ENCODE measurements around the gene LRRC28. TPM values are rescaled to one million over a fixed set of nuclear protein-coding genes. Genes with fewer than 3 reads are reported as not detected.
"Not testable (repeated sequence)": the region's sequence is repeated elsewhere in the genome, so short reads cannot be mapped to it uniquely, and the experiment has no call there.

The LRRC28 gene
- 10 to 100 TPM; 34.7 to 39.3 (median 35.8) TPM for polyA plus RNA-seq (ENCODE audit: insufficient read length in 3 of 3)
- long read RNA-seq, donor 1, full-length matches to known transcripts: 1 of 1 reads
- long read RNA-seq, donor 1, partial matches to known transcripts: 0 of 1 reads
- long read RNA-seq, donor 1, other reads (novel, unspliced or antisense): 0 of 1 reads
- long read RNA-seq, donor 2, full-length matches to known transcripts: 5 of 5 reads
- long read RNA-seq, donor 2, partial matches to known transcripts: 0 of 5 reads
- long read RNA-seq, donor 2, other reads (novel, unspliced or antisense): 0 of 5 reads
- long read RNA-seq, donor 3, full-length matches to known transcripts: 5 of 5 reads
- long read RNA-seq, donor 3, partial matches to known transcripts: 0 of 5 reads
- long read RNA-seq, donor 3, other reads (novel, unspliced or antisense): 0 of 5 reads
- long read RNA-seq, donor 4, full-length matches to known transcripts: 4 of 4 reads
- long read RNA-seq, donor 4, partial matches to known transcripts: 0 of 4 reads
- long read RNA-seq, donor 4, other reads (novel, unspliced or antisense): 0 of 4 reads
- long read RNA-seq, donor 5: 0 reads
- long read RNA-seq, donor 6, full-length matches to known transcripts: 4 of 4 reads
- long read RNA-seq, donor 6, partial matches to known transcripts: 0 of 4 reads
- long read RNA-seq, donor 6, other reads (novel, unspliced or antisense): 0 of 4 reads
- long read RNA-seq, donor 7, full-length matches to known transcripts: 10 of 10 reads
- long read RNA-seq, donor 7, partial matches to known transcripts: 0 of 10 reads
- long read RNA-seq, donor 7, other reads (novel, unspliced or antisense): 0 of 10 reads
- long read RNA-seq, donor 8: 0 reads
- long read RNA-seq, donor 9, full-length matches to known transcripts: 2 of 2 reads
- long read RNA-seq, donor 9, partial matches to known transcripts: 0 of 2 reads
- long read RNA-seq, donor 9, other reads (novel, unspliced or antisense): 0 of 2 reads
- long read RNA-seq, donor 10, full-length matches to known transcripts: 6 of 6 reads
- long read RNA-seq, donor 10, partial matches to known transcripts: 0 of 6 reads
- long read RNA-seq, donor 10, other reads (novel, unspliced or antisense): 0 of 6 reads
- long read RNA-seq, donor 11, full-length matches to known transcripts: 6 of 6 reads
- long read RNA-seq, donor 11, partial matches to known transcripts: 0 of 6 reads
- long read RNA-seq, donor 11, other reads (novel, unspliced or antisense): 0 of 6 reads
- long read RNA-seq, donor 12, full-length matches to known transcripts: 1 of 1 reads
- long read RNA-seq, donor 12, partial matches to known transcripts: 0 of 1 reads
- long read RNA-seq, donor 12, other reads (novel, unspliced or antisense): 0 of 1 reads
- long read RNA-seq, donor 13: 0 reads
- long read RNA-seq, donor 14, full-length matches to known transcripts: 2 of 2 reads
- long read RNA-seq, donor 14, partial matches to known transcripts: 0 of 2 reads
- long read RNA-seq, donor 14, other reads (novel, unspliced or antisense): 0 of 2 reads
- long read RNA-seq, donor 15, full-length matches to known transcripts: 1 of 1 reads
- long read RNA-seq, donor 15, partial matches to known transcripts: 0 of 1 reads
- long read RNA-seq, donor 15, other reads (novel, unspliced or antisense): 0 of 1 reads
- long read RNA-seq, donor 16, full-length matches to known transcripts: 8 of 13 reads
- long read RNA-seq, donor 16, partial matches to known transcripts: 0 of 13 reads
- long read RNA-seq, donor 16, other reads (novel, unspliced or antisense): 5 of 13 reads

DNA sequence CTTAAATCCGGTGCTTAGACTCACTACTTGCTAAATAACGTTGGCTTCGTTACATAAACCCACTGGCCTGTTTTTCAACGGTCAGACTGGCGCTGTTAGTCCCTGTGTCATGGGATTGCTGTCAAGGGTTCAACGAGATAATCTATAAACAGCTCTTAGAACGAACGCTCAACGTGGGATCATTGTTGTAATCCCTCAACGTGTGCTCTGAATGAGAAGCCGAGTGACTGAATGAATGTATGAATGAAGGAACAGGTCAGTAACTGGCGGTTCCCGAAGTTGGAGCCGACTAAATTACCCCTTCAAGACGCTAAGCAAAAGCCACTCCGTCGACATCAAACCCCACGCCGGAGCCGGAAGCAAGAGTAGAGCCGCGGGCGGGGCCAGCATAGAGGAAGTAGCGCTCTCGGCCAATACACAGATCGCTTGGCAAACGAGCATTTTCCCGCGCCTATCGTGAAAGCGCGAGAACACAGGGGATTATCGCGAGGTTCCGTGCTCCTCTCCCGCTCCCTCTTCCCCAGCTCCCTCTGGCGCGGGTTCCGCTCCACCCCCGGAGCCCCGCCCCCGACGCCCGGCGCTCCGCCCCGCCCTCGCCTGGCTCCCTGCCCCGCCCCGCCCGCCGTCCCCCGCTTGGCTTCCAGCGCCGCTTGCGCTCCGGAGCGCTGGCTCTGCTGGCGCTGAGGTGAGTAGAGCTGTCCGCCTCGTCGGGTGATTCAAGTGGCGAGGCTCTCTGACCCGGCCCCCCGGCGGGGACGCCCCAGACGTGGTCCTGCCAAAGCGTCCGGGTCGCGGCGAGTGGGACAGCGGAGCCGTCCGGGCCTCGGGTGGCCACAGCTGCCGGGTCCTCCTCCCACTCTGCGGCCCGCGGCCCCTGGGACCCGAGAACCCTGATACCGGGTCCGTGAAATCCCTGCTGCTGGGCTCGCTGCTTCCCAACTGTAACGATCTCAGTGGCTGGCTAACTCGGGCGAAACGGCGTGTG, at the start of gene LRRC28:
LRRC28 (plus strand) TSS at position 625 of the 985 bp plus-strand sequence. CDS start 4,477 bp downstream, outside the sequence.
- peak; percentile 98 to 100 (median 99) for DNase-seq (ENCODE audit: extremely low read depth in 1 of 11, low read depth in 9 of 11, low spot score in 4 of 11)

DNA sequence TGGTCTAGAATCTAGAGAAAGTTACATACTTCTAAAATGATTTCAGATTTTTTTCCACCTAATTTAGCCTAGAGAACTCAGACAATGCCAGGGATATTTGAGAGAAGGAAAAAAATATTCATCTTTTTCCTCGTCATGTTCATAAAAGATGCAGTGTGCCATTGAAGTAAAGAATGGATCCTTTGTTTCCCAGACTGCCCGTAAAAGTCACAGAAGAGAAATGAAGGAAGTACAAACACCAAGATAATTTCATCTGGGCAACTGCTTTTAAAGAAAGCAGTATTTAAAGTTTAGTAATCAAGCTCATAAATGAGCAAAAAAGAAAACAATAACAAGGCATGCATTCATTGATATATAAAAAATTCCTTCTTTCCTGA, 49.1 kb upstream of the LRRC28 start:
- no peak for DNase-seq (ENCODE audit: extremely low read depth in 1 of 11, low read depth in 9 of 11, low spot score in 4 of 11)

DNA sequence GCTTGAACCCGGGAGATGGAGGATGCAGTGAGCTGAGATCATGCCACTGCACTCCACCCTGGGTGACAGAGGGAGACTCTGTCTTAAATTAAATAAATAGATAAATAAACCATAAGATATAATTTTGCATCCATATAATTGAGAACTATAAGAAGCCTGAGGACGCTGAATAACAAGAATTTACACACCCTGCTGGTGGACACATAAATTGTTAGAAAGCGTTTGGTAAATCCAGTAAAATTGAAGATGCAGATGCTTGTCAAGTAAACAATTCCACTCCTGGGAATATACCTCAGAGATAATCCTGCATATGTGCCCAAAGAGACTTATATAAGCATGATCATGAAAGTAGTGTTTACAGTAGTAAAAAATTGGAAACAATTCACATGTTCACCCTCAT, 43.6 kb upstream of the LRRC28 start:
- DNase-seq (ENCODE audit: extremely low read depth in 1 of 11, low read depth in 9 of 11, low spot score in 4 of 11): no peak

- no peak for DNase-seq (ENCODE audit: extremely low read depth in 1 of 11, low read depth in 9 of 11, low spot score in 4 of 11)
These were observed 42.0 kb upstream of the LRRC28 start for GRCh38 chr15:99209326-99209725.

- no peak for DNase-seq (ENCODE audit: extremely low read depth in 1 of 11, low read depth in 9 of 11, low spot score in 4 of 11)
These were observed 40.9 kb upstream of the LRRC28 start for GRCh38 chr15:99210334-99210733.

- no peak for DNase-seq (ENCODE audit: extremely low read depth in 1 of 11, low read depth in 9 of 11, low spot score in 4 of 11)
These were observed 39.4 kb upstream of the LRRC28 start for GRCh38 chr15:99211926-99212325.

GRCh38 chr15:99212406-99212805, 38.9 kb upstream of the LRRC28 start:
- DNase-seq (ENCODE audit: extremely low read depth in 1 of 11, low read depth in 9 of 11, low spot score in 4 of 11): no peak

- DNase-seq (ENCODE audit: extremely low read depth in 1 of 11, low read depth in 9 of 11, low spot score in 4 of 11): peak in 10 of 11 donors; percentile 17 to 65 (median 42)
These were observed 38.0 kb upstream of the LRRC28 start for GRCh38 chr15:99213187-99213811.

- no peak for DNase-seq (ENCODE audit: extremely low read depth in 1 of 11, low read depth in 9 of 11, low spot score in 4 of 11)
These were observed 26.7 kb upstream of the LRRC28 start for GRCh38 chr15:99224372-99225214.

- no peak for DNase-seq (ENCODE audit: extremely low read depth in 1 of 11, low read depth in 9 of 11, low spot score in 4 of 11)
These were observed 24.5 kb upstream of the LRRC28 start for GRCh38 chr15:99226802-99227201.

DNA sequence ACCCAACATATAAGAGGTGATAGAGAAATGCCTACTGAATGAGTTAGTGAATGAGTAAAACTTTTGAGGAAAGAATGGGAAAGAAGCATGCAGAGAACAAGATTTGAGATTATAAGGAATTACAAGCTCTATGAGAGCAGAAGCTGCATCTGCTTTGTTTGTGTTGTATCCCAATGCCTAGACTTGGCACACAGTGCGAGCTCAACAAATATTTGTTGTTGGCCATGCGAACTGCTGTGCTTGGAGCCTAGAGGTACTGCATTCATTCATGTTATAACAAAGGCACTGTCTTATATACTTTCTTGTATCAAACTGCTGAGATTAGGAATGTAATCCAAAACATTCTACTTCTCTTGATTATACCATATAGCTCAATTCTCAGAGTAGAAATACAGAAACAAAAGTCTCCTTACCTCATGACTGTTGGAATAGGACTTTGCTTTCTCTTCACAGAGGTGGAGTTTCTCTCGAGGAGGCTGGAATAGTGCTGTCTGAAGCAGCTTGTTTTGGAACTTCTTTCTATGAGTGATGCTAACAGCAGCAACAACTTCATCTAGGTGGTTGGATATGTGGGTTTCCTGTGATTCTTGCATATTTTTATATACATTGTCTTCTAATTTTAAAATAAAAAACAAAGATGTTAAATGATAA, 23.0 kb upstream of the LRRC28 start:
- no peak for DNase-seq (ENCODE audit: extremely low read depth in 1 of 11, low read depth in 9 of 11, low spot score in 4 of 11)

GRCh38 chr15:99230867-99231266, 20.4 kb upstream of the LRRC28 start:
- no peak for DNase-seq (ENCODE audit: extremely low read depth in 1 of 11, low read depth in 9 of 11, low spot score in 4 of 11)

- no peak for DNase-seq (ENCODE audit: extremely low read depth in 1 of 11, low read depth in 9 of 11, low spot score in 4 of 11)
These were observed 18.5 kb upstream of the LRRC28 start for GRCh38 chr15:99232740-99233139.

DNA sequence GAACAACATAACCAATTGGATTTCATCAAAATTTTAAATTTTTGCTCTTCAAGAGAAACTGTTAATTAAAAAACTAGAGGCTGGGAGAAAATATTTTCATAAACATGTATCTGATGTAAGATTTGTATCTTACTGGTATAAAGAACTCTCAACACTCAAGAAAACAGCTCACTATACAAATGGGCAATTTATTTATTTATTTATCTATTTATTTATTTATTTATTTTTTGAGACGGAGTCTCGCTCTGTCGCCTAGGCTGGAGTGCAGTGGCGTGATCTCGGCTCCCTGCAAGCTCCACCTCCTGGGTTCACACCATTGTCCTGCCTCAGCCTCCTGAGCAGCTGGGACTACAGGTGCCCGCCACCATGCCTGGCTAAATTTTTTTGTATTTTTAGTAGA, 17.1 kb upstream of the LRRC28 start:
- DNase-seq (ENCODE audit: extremely low read depth in 1 of 11, low read depth in 9 of 11, low spot score in 4 of 11): not testable (repeated sequence)

- DNase-seq (ENCODE audit: extremely low read depth in 1 of 11, low read depth in 9 of 11, low spot score in 4 of 11): no peak
These were observed 12.4 kb upstream of the LRRC28 start for GRCh38 chr15:99238849-99239248.
